K562 (cell line): ENCODE results near the gene ING4. TPM values are rescaled to one million over a fixed set of nuclear protein-coding genes. Genes with fewer than 3 reads are reported as not detected.

Source experiments
- FOSL1 ChIP-seq: fragments of 200-800 bp; sonication (Bioruptor generic); conservative IDR thresholded peaks from 2 replicates; pipeline ENCODE4 v1.6.1; 2016; ENCODE audit warnings: missing genetic modification characterization, missing compliant biosample characterization
- HNRNPH1 ChIP-seq: fragments of 200-400 bp; formaldehyde crosslinking; optimal IDR thresholded peaks from 2 replicates; pipeline ENCODE3; 2017; ENCODE audit warnings: low read depth, mild to moderate bottlenecking, low read length, moderate library complexity
- NCOA1 ChIP-seq: fragments of 450-650 bp; IDR thresholded peaks from 2 replicates; pipeline ENCODE4 v1.6.1; 2016; ENCODE audit warnings: low read depth
- PBX2 ChIP-seq, 2 experiments: IDR thresholded peaks in 1 of 2; conservative IDR thresholded peaks in 1 of 2; 2 replicates each; pipeline ENCODE4 v1.6.1; 2016; ENCODE audit warnings: low read depth in 2 of 2, mild to moderate bottlenecking in 1 of 2, missing compliant biosample characterization in 1 of 2, missing genetic modification characterization in 1 of 2, moderate library complexity in 1 of 2
- POLR3G ChIP-seq: IDR thresholded peaks from 2 replicates; pipeline ENCODE4 v1.6.1; 2011; ENCODE audit not compliant: insufficient read length, insufficient replicate concordance; ENCODE audit errors: extremely low read depth
- PTRF ChIP-seq: fragments of 450-650 bp; IDR thresholded peaks from 2 replicates; pipeline ENCODE4 v1.6.1; 2016; ENCODE audit warnings: mild to moderate bottlenecking, missing genetic modification characterization, missing compliant biosample characterization
- RERE ChIP-seq: sonication (generic); formaldehyde crosslinking; IDR thresholded peaks from 2 replicates; pipeline ENCODE4 v1.8.0; 2023; ENCODE audit warnings: missing genetic modification reagents, mild to moderate bottlenecking, borderline replicate concordance
- RFX1 ChIP-seq: fragments of 450-650 bp; IDR thresholded peaks from 2 replicates; pipeline ENCODE4 v1.6.1; 2016; ENCODE audit warnings: mild to moderate bottlenecking, moderate library complexity
- RNF2 ChIP-seq: sonication (generic); IDR thresholded peaks from 2 replicates; pipeline ENCODE4 v1.6.1; 2016
- SMARCA4 ChIP-seq: fragments of 450-650 bp; IDR thresholded peaks from 2 replicates; pipeline ENCODE4 v1.6.1; 2016
- SRSF7 ChIP-seq: fragments of 200-400 bp; formaldehyde crosslinking; optimal IDR thresholded peaks from 2 replicates; pipeline ENCODE3; 2017; ENCODE audit warnings: mild to moderate bottlenecking, low read depth, low read length
- XRCC4 ChIP-seq: IDR thresholded peaks from one replicate; pipeline ENCODE4 v1.6.1; 2011; ENCODE audit not compliant: insufficient read depth, insufficient read length; ENCODE audit errors: extremely low read depth
- ZNF311 ChIP-seq: fragments of 250-450 bp; sonication (Bioruptor Pico); IDR thresholded peaks from 2 replicates; pipeline ENCODE4 v1.4.0; 2020; ENCODE audit warnings: mild to moderate bottlenecking, moderate library complexity
- ZNF644 ChIP-seq: fragments of 200-800 bp; sonication (Bioruptor generic); IDR thresholded peaks from 2 replicates; pipeline ENCODE4 v1.6.1; 2016; ENCODE audit warnings: low read depth, missing genetic modification characterization, missing compliant biosample characterization
- polyA plus RNA-seq, 8 experiments: library from polyadenylated mRNA; depleted of rRNA in 4 of 8; stranded (reverse) in 5 of 8; unstranded in 3 of 8; fragments of >200 nt; fragmentation: Nextera tagmentation in 2 of 8; fragmentation: Illumina TruSeq in 1 of 8; extraction: Ambion mirVana in 2 of 8; extraction: Trizol in 1 of 8; gene quantifications; 2 replicates each; pipeline versions ENCODE4 v1.2.1 to v1.2.3, GENCODE V29; 2011 to 2014; ENCODE audit warnings: inconsistent platforms in 1 of 8, missing spikeins in 1 of 8
- total RNA-seq, 7 experiments: library from RNA; depleted of rRNA in 6 of 7; stranded (reverse); fragments of >200 nt in 6 of 7; fragmentation: Illumina TruSeq in 2 of 7; extraction: Trizol in 2 of 7; gene quantifications; 2 replicates each; pipeline versions ENCODE4 v1.2.1 to v1.2.3, GENCODE V29; 2011 to 2021; ENCODE audit warnings: low replicate concordance in 1 of 7
- TF ChIP-seq, protein P1 (sequence below): sonication (generic); formaldehyde crosslinking; IDR thresholded peaks from 2 replicates; pipeline ENCODE4 v1.8.1; 2023; ENCODE audit warnings: mild to moderate bottlenecking, missing genetic modification reagents
- TF ChIP-seq, protein P2 (sequence below), 2 experiments: fragments of 450-650 bp in 1 of 2; sonication (generic) in 1 of 2; formaldehyde crosslinking in 1 of 2; IDR thresholded peaks in 1 of 2; conservative IDR thresholded peaks in 1 of 2; 2 replicates each; pipeline versions ENCODE4 v1.6.1 to v1.8.1; 2016 to 2023; ENCODE audit warnings: mild to moderate bottlenecking in 2 of 2, moderate library complexity in 2 of 2, inconsistent platforms in 1 of 2, missing genetic modification reagents in 1 of 2

Gene ING4
- total and polyA plus RNA-seq, 9 of the 15 experiments (the other 6 are each of a cell fraction or from before 2014, with no cell fraction given): 6.6 to 30.2 (median 15.7) TPM

DNA sequence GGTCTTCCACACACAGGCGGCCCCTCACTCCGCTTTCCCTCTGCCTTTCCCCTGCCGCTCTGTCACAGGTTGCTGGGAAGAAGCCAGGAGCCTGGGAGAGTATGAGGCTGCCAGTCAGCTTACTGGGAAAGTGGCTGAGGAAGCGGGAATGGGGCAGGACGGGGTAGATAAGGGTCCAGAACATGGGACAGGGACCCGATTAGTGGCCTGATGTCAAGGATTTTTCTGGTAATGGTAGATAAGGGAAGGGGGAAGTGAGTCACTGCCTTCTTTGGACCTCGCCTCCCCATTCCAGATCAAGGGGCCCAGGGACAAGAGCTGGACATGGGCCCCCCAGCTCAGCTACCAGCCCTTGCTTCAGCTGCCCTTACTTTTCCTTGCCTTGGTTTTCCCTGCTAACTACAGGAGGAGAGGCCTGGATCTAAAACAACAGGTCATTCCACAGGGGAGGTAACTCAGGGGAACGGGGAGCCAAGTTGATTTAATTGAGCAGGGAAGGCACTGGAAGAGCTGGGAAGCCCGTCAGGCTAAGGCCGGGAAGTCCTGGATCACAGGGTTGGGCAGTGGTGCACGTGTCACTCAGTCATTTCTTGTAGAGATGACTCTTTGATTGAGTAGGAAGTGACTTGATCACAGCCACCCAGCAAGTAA, 23.6 kb downstream of the ING4 start (continued):
- TF ChIP-seq POLR3G (no peak), XRCC4 (no peak), SMARCA4 (peak; percentile 97), PBX2 (CRISPR knock-in tag; IDR thresholded peaks at IDR 0.05; ENCODE audit: low read depth) (no peak), PBX2 (tag; conservative IDR thresholded peaks at IDR 0.05; ENCODE audit: low read depth) (no peak), ZNF644 (tag) (no peak), HNRNPH1 (no peak), RERE (CRISPR knock-in tag) (no peak), NCOA1 (peak; percentile 74; the same call in 1 of the 2 replicates), SRSF7 (no peak), RNF2 (peak; percentile 86), PTRF (tag) (no peak), ZNF311 (CRISPR knock-in tag) (no peak), FOSL1 (tag) (peak; percentile 98), RFX1 (no peak)
- TF ChIP-seq, protein P1, sequence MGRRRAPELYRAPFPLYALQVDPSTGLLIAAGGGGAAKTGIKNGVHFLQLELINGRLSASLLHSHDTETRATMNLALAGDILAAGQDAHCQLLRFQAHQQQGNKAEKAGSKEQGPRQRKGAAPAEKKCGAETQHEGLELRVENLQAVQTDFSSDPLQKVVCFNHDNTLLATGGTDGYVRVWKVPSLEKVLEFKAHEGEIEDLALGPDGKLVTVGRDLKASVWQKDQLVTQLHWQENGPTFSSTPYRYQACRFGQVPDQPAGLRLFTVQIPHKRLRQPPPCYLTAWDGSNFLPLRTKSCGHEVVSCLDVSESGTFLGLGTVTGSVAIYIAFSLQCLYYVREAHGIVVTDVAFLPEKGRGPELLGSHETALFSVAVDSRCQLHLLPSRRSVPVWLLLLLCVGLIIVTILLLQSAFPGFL: no peak
- TF ChIP-seq, protein P2, sequence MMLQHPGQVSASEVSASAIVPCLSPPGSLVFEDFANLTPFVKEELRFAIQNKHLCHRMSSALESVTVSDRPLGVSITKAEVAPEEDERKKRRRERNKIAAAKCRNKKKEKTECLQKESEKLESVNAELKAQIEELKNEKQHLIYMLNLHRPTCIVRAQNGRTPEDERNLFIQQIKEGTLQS (IDR thresholded peaks at IDR 0.05): peak; percentile 86
- TF ChIP-seq, protein P2 (CRISPR knock-in tag; conservative IDR thresholded peaks at IDR 0.05): peak; percentile 79; the same call in 1 of the 2 replicates
